Skin of body (tissue), 2 donors: ENCODE results near the gene EVA1C. TPM values are rescaled to one million over a fixed set of nuclear protein-coding genes. Genes with fewer than 3 reads are reported as not detected.
"Not testable (repeated sequence)": the region's sequence is repeated elsewhere in the genome, so short reads cannot be mapped to it uniquely, and the experiment has no call there.

Experiments used
- DNase-seq: peaks from one replicate; lab custom pipeline; 2025; lab: John Stamatoyannopoulos, UW
- total RNA-seq: library from RNA; depleted of rRNA; stranded (reverse); fragments of >200 nt; gene quantifications from one replicate; pipeline ENCODE4 v1.2.3, GENCODE V29; 2014

Gene EVA1C
- total RNA-seq, 1 donor from 2014 or later, result 5.3 TPM

- DNase-seq, result no peak
These were observed 12.2 kb downstream of the EVA1C start for GRCh38 chr21:32424674-32425073.

GRCh38 chr21:32425628-32426027, 13.1 kb downstream of the EVA1C start:
- no peak for DNase-seq

GRCh38 chr21:32426066-32426465, 13.6 kb downstream of the EVA1C start:
- no peak for DNase-seq

- no peak for DNase-seq
These were observed 14.1 kb downstream of the EVA1C start for GRCh38 chr21:32426592-32427051.

GRCh38 chr21:32427958-32428623, 15.6 kb downstream of the EVA1C start:
- no peak for DNase-seq

- DNase-seq, result not testable (repeated sequence)
These were observed 20.6 kb downstream of the EVA1C start for GRCh38 chr21:32432982-32433660.

GRCh38 chr21:32437729-32438128, 25.2 kb downstream of the EVA1C start:
- DNase-seq, result no peak

GRCh38 chr21:32442566-32443318, 30.2 kb downstream of the EVA1C start:
- DNase-seq, result no peak

- DNase-seq, result no peak
These were observed 32.6 kb downstream of the EVA1C start for GRCh38 chr21:32445101-32445500.

- DNase-seq, result not testable (repeated sequence)
These were observed 33.9 kb downstream of the EVA1C start for GRCh38 chr21:32446440-32446839.

GRCh38 chr21:32447224-32447623, 34.7 kb downstream of the EVA1C start:
- DNase-seq, result no peak

- no peak for DNase-seq
These were observed 36.5 kb downstream of the EVA1C start for GRCh38 chr21:32448803-32449594.

GRCh38 chr21:32450881-32451701, 38.6 kb downstream of the EVA1C start:
- DNase-seq, result not testable (repeated sequence)

- not testable (repeated sequence) for DNase-seq
These were observed 39.7 kb downstream of the EVA1C start for GRCh38 chr21:32452191-32452590.

GRCh38 chr21:32452641-32453040, 40.1 kb downstream of the EVA1C start:
- no peak for DNase-seq

- DNase-seq, result no peak
These were observed 43.0 kb downstream of the EVA1C start for GRCh38 chr21:32455548-32455947.

- DNase-seq, result no peak
These were observed 44.0 kb downstream of the EVA1C start for GRCh38 chr21:32456497-32456918.

- DNase-seq, result no peak
These were observed 44.9 kb downstream of the EVA1C start for GRCh38 chr21:32457360-32457840.

- no peak for DNase-seq
These were observed 45.5 kb downstream of the EVA1C start for GRCh38 chr21:32457962-32458361.

- no peak for DNase-seq
These were observed 47.5 kb downstream of the EVA1C start for GRCh38 chr21:32459972-32460371.
